AG09319 (cell line): ENCODE measurements around the gene ZCWPW1.

Experiments
- DNase-seq: peaks from one replicate; pipeline ENCODE4 v3.0.0-alpha.2; 2010; ENCODE audit warnings: low read depth; ENCODE audit errors: extremely low read depth
- TF ChIP-seq, protein P1 (sequence below): IDR thresholded peaks from 2 replicates; pipeline ENCODE4 v1.5.1; 2011; ENCODE audit warnings: low read depth, mild to moderate bottlenecking, inconsistent platforms, low read length, moderate library complexity

ZCWPW1 gene

DNA sequence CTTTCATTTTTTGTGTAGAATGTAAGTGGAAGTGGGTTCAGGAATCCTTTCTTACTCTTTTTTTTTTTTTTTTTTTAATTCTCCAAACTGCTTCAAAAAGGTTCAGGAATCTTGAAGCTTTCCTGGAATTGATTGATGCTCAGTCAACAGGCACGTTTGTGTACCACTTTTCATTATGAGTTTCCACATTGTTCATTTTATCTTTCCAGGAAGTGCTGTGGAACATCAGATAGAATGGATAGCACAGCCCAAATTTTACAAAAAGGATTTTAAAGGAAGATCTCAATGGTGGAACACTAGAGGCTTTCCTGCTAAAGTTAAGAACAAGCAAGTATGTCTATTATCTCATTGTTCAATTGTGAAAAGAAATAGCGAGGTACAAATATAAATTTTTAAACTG, 9.7 kb upstream of the ZCWPW1 start:
- DNase-seq, result no peak
- TF ChIP-seq, protein P1, sequence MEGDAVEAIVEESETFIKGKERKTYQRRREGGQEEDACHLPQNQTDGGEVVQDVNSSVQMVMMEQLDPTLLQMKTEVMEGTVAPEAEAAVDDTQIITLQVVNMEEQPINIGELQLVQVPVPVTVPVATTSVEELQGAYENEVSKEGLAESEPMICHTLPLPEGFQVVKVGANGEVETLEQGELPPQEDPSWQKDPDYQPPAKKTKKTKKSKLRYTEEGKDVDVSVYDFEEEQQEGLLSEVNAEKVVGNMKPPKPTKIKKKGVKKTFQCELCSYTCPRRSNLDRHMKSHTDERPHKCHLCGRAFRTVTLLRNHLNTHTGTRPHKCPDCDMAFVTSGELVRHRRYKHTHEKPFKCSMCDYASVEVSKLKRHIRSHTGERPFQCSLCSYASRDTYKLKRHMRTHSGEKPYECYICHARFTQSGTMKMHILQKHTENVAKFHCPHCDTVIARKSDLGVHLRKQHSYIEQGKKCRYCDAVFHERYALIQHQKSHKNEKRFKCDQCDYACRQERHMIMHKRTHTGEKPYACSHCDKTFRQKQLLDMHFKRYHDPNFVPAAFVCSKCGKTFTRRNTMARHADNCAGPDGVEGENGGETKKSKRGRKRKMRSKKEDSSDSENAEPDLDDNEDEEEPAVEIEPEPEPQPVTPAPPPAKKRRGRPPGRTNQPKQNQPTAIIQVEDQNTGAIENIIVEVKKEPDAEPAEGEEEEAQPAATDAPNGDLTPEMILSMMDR, result no peak

DNA sequence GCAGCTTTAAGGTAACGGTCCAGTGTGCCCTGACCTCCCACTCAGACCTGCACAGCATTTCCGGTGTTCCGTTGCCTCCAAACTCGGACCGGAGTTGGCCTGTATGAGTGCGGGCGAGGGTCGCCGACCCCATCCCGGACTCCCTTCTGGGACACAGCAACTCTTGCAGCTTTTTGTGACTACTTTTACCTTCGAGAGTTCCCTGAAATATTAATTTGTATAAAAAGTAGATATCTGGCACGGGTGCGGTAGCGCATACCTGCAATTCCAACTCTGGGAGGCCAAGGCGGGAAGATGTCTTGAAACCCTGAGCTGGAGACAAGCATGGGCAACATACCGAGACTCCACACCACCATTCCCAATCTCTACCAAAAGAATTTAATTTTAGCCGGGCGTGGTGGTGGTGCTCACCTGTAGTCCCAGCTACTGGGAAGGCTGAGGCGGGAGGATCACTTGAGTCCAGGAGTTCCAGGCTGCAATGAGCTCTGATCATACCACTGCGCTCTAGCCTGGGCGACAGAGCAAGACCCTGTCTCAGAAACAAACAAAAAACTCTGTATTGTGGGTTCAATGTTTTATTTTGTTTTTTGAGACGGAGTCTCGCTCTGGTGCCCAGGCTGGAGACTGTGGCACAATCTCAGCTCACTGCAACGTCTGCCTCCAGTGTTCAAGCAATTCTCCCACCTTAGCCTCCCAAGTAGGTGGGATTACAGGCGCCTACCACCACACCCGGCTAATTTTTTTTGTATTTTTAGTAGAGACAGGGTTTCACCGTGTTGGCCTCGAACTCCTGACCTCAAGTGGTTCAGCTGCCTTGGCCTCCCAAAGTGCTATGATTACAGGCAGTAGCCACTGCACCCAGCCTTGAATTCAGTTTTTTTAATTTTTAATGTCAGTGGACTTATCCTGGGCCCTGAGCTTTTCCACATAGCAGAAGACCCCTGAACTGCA, 8.9 kb upstream of the ZCWPW1 start:
- TF ChIP-seq, protein P1, result no peak
- no peak for DNase-seq

DNA sequence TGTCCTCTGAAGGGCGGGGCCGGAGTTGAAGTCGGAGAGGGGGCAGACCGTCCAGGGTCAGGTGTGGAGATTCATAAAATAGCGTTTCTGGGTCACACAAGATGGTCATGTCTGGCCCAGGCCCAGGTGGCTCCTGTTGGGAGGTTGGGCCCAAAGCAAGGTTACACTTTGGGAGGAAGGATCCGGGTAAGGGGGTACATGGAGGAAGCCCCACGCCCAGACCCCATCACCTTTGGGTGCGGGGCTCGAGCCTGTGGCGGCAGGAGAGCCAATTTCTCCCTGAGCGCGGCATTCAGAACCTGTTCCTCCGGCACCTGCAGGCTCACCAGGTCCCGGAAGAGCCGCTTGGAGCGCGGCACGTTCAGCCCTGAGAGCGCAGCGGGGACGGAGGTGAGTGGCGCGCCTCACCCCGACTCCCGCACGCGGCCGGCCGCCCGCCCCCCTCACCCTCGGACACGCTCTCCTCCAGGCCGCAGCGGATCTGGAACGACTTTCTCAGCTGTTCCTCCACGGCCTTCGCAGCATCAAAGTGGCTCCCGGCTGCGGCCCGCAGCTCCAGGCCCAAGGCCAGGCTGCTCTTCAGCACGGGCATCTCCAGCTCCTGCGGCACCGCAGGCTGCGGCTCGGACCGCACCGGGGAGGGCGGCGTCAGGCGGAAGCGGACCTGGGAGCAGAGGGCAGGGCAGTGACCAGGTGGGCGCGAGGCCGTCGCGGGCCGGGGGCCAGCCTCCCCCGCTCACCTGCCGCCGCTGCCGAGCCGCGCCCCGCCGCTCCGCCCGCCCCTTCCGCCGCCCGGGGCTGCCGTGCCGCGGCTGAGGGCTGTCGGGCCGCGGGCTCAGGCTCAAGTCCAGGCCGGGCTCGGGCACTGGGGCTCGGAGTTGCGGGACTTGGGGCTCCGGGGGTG, 7.2 kb upstream of the ZCWPW1 start:
- TF ChIP-seq, protein P1, result no peak
- no peak for DNase-seq

DNA sequence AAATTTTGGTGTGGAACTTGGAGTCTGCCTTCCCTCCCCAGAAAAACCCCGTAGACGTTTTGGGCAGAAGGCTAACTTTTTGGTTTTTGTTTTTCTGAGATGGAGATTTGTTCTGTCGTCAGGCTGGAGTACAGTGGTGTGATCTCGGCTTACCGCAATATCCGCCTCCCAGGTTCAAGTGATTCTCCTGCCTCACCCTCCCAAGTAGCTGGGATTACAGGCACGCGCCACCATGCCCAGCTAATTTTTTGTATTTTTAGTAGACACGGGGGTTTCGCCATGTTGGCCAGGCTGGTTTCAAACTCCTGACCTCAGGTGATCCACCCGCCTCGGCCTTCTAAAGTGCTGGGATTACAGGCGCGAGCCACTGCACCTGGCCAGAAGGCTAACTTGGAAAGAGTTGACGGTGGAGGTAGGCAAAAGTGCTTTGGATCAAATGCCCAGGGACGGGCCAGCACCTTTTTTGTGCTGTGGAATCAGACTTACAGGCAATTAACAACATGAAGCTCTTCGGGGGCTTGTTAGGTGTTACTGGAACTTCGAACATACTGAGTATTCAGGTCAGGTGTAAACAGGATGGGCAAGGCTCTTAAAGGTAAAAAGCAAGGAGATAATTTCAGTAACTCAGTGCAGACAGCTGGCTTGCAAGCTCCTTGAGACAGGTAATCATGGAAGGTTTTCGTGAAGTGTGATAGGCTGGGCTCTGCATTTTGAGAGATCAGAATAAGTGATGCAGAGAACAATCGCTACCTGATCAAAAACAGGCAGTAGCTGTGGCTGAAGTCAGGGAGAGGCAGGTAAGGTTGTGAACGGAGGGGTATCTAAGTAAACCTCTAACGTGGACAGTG, 6.0 kb upstream of the ZCWPW1 start:
- no peak for DNase-seq

DNA sequence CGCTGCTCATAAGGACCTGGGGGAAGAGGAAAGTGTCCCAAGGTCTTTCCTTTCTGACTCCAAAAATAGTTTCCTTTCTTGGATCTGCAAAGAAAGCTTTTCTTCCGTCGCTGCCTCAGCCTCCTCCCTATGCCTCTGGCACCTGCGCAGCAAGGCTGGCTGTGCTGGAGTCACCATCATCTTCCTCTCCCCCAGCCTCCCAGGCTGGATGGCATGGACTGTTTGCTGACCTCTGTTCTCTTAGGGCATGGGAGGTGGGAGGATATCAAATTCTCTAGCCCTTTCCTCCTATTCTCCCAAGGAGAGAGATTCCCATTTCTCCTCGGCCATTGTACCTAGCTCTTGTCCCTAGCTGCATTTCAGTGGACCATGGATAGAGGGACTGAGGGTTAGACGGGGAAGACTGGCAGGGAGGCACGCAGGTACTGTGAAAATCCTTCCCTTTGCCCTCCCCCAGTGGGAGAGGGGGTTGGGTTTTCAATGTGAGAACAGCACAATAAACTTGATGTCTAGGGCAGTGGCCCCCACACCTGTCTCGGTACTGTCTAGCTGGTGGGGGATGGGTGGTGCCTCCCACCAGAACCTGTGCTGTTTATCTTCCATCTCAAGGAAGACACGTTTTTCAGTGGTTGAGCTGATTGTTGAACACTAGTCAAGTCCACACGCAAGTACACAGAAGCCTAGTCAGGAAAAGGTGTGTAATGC, 5.2 kb upstream of the ZCWPW1 start:
- no peak for DNase-seq
- TF ChIP-seq, protein P1, result no peak

More for the DNA sequence above, 6.0 kb upstream of the ZCWPW1 start:
- TF ChIP-seq, protein P1, result no peak

DNA sequence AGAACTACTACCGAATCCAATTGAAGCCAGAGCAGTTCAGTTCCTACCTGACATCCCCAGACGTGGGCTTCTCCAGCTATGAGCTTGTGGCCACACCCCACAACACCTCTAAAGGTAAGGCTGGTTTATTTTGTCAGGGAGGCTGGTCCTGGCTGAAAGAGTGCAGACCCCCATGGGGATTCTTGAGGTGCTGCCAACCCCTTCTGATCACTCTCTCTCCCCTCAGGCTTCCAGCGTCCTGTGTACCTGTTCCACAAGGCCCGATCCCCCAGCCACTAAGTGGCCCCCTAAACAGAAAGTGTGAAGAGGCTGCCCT, 4.7 kb upstream of the ZCWPW1 start:
- DNase-seq, result no peak
- TF ChIP-seq, protein P1, result no peak
